HL-60/S4 treated with phorbol 12-myristate 13-acetate at 8.2 ng/mL for 4 days and 3 days (cell line): ENCODE data around the gene MLF1.

Experiments
- in situ Hi-C: fragments of 300-500 bp; cut with MboI; formaldehyde crosslinking; loops from 2 replicates; pipeline ENCODE4 v1.15.0; 2022; ENCODE audit warnings: low sequenced_read_pairs

Gene MLF1

DNA sequence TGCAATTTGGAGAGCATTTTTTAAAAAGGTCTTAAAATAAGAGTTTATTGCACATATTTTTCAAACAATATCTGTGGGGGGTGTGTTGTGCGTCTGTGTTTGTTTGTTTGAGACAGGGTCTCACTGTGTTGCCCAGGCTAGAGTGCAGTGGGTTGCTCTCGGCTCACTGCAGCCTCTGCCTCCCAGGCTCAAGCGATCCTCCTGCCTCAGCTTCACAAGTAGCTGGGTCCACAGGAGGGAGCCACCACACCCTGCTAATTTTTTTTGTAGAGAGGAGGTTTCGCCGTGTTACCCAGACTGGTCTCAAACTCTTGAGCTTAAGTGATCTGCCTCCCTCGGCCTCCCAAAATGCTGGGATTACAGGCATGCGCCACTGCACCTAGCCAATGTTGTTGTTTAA, 2.7 kb downstream of the MLF1 start:
- in situ Hi-C loops = no loop called here

DNA sequence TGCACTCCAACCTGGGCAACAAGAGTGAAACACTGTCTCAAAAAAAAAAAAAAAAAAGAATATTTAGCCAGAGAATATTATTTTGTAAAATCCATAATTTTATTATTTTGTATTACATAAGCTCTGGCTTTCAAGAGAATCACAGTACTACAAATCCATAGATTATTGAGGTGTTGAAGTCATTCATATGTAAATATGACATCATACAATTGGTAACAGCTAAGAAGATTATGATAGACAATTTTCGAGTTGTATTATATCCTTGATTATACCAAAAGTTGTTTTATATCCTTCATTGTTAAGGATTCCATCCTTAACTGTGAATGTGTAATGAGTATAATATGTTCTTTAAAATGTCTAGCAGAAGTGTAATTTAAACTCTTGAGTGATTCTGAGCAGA, 3.7 kb downstream of the MLF1 start:
- in situ Hi-C loops = no loop called here

DNA sequence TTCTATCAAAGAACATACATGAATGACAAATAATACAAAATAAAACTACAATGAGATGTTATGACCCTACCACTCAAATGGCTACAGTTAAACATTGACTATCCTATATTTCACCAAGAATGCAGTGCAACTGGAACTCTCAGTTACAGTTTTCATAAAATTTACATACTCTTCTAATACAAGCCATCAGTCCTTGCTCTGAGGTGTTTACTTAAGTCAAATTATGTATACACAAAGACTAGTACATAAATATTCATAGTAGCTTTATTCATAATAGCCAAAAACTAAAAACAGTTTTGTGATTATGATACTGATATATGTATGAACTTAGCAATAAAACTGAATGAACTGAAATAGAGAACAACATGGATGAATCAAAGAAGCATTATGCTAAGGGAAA, 19.2 kb downstream of the MLF1 start:
- in situ Hi-C loops = no loop called here

DNA sequence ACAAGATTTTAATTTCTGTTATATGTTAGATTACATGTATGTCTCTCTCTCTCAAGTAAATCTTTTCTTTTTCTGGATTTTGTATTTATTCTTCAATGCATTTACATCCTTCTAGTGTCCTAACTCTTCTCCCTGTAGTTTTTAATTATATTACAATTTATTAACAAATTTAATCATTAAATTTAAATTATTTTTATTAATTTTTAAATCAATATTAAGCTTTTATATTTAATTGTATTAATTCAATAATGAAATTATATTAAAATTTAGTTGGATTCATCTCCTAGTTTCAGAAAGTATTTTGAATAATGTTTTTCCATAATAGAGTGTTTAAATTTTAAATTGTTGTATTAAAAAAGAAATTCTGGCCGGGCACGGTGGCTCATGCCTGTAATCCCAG, 29.8 kb downstream of the MLF1 start:
- in situ Hi-C loops = no loop called here

DNA sequence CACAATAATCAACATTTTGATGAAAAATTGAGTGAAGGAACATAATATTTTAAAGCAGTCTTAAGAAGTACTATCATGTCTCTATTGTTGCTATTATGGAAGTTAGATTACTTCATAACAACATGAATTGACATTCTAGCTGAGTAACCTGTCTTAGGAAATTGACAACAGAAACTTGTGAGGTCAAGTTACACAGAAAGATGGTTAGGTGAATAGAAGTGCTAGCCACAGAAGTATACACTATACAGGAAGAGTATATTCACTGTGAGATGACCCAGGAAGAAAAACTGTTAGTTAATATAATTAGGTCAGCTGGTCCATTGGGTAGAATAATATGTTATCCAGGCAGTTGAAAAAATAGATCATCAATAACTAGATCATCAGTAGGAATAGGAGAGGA, 31.2 kb downstream of the MLF1 start:
- in situ Hi-C loops = no loop called here

DNA sequence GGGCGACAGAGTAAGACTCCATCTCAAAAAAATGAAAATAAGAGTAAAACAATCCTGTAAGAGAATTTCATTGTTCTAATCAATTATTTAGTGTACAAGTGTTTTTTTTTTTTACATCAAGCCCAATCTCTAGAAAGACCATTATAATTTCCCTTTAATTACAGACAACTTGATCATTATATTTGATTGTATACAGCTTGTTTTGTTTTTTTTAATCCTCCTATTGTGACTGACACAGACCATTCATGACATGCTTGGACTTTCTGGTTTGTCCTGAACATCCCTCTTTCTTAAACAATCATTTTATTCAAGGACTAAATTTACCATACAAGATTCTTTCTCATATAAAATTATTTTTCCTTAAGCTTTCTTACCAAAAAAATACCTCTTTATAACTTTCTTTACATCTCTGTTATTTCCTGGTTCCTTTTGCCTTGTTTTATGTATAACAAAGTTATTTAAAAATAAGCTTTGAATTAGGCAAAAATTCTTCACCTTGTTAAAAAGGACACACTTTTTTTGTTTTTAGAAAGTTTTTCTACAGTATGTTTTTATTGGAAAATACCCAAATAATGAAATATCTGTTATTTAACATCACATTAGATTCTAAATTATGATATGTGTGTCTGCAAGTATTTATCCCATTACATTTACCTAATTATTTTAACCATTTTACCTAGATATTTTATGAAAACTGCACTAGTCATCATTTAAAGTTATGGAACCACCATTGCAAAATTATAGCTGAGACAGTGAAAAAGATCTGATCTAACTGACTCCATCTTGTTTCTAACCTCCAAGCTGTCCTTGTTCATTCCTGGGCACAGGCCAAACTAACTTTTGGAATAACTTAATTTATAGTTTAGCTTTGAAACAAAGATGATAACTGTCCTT, 47.2 kb downstream of the MLF1 start:
- in situ Hi-C loops = no loop called here

DNA sequence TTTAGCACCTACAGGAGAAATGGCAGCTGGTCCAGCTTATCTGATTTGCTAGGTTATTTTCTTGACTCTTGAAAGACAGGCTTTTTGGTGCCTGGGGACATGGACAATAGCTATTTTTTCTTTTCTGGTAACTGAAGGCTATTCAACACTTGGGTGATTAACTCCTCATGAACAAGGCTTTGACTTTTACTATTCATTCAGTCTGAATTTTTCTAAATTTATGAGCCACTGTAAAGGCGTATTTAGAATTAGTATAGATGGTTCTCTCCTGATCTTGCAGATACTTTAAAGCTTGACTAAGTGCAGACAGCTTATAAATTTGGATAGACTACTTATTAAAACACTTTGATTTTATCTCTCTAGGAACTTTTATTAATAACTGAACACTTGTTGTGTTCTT, 54.9 kb downstream of the MLF1 start:
- in situ Hi-C loops = no loop called here

DNA sequence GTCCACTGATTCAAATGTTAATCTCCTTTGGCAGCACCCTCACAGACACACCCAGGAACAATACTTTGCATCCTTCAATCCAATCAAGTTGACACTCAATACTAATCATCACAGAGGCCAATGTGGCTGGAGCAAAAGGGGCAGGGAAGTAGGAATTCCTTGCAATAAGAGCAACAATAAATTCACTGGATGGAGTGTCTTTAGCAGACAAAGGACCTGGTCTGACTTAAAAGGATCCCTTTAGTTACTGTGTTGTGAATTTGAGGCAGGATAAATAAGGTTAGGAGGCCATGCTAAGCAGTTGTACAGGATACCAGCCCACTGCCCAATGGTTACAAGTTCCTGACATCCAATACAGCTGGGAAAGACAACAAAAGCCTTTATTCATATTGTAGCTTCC, 61.0 kb downstream of the MLF1 start:
- in situ Hi-C loops = no loop called here

DNA sequence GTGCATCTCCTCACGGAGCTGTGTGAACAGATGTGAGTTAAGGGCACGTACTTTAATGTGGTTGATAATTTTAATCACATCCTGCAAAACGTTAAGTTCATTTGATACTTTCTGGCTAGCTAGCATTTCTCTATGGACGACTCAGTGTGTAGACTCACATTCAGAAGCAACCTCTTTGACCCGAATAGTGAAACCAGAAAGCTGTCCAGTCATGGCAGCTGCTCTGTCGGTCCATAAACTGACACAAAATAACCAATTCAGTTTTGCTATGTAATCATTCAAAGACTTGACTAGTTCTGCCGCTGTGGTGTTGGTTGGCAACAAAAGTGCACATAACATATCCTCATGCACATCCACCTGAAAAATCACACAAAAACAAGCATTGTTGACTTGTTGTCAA, 69.7 kb downstream of the MLF1 start:
- in situ Hi-C loops = no loop called here

DNA sequence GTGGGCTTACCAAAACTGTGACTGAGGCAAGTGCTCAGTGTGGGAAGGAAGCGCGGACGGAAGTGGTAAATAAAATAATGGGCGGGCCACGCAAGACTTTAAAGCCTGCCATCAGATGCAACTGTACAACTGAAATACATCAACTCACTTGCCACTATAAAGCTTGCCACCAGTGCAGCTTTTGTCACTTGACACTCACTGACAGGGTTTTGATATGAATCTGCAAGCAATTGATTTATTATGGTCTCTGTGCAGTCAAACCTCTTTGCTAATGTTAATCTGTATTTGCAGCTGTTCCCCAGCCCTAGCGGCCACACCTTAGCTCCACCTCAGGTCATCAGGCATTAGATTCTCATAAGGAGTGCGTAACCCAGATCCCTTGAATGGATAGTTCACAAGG, 71.0 kb downstream of the MLF1 start:
- in situ Hi-C loops = no loop called here

DNA sequence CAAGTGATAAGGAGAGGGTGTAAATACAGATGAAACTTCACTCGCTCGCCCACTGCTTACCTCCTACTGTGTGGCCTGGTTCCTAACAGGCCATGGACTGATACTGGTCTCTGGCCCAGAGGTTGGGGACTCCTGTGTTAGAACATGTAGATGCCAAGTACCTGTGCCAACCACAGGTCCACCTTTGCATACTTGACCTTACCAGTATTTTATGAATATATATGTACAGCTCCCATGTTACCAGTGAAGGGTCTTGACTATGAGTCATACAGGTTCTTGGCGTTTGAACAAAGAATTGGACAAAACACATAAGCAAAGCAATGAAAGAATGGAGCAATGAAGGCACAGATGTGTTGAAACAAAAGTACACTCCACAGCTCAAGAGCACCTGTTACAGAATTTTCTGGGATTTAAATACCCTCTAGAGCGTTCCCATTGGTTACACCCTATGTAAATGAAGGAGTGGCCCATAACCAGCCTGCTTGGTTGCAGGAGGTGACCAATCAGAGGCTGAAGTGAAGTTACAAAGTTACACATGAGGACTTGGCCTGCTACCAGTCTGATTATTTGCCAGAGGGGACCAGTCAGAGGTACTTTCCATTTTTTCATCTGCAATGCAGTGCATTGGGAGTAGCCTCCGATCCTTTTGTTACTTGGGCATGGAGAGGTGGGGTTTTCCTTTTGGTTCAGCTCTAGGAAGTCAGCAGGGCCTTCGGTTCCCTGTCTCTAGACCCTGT, 71.6 kb downstream of the MLF1 start:
- in situ Hi-C loops = no loop called here

DNA sequence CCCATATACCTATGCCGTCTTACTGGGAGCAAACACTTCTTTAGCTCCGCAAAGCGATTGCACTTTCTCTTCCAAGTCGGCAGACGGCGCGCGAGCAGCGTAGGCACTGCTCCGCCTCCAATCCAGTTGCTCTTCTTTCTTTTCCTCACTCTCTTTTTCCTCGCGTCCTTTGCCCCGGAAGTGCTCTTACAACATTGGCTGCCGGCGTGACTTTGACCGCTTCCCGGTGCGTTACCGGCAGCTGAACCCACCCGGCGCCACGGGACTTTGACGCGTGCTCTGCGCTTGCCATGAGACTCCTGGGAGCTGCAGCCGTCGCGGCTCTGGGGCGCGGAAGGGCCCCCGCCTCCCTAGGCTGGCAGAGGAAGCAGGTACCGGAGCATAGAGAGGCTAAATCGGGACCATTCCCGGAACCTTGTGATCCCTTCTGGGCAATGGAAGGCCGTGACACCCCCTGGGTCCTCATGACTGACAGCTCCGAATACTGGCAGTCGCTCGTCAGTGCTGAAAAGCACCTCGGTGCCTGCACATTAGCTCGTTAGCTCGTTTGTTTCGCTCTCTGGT, 73.4 kb downstream of the MLF1 start, which contains the start of gene GFM1:
GFM1 (plus strand) TSS at position 183 of the 564 bp plus-strand sequence; CDS start at position 291, 108 bp downstream.
- in situ Hi-C loops = no loop called here

DNA sequence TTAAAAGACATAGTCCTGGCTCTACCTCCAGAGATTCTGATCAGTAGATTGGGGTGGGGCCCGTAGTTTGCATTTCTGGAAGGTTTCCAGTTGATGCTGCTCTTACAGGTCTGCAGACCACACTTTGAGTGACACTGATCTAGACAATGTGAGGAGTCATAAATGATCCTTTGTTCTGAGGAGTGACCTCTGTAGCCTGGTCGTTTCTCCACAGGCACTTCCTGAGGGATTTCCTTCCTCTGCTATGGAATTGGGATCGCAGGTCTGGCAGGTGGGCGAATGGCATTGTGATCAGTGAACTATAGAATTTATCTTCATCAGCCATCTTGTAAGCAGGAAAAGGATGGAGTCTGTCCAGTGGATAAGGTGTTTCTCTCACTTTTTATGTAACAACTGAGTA, 78.8 kb downstream of the MLF1 start:
- in situ Hi-C loops = no loop called here

DNA sequence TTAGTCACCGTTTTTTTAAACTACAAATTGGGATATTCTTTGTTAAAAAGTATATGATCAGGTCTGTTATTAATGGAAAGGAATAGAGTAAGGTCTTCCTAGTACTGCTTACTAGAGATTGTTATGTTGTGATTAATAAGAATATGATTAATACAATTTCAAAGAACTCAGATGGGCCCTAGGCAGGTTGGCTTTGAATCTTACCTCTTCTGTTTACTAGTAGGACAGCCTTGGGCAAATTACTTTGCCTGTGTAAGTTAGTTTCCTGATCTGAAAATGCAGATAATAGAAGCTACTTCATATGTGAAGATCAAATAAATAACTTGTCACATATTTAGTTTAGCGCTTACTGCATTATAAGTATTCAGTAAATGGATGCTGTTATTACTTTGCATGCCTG, 80.2 kb downstream of the MLF1 start:
- in situ Hi-C loops = no loop called here

DNA sequence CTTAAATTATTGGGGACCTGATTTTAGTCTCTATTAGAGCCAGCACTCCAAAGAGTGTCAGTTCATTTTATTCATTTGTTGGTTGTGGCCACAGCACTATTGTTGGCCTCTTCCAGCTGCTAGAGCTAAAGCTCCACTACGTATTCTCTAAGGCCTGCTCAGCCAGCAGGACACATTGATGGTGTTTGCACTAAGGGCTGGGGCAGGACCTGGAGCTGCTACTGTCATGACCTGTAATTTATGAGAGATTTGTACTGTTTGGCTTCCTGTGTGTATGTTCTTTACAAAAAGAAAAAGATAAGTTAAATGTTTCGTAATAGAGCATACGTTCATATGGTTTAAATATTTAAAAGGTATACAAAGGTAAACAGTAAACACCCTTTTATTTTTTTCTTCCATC, 81.5 kb downstream of the MLF1 start:
- in situ Hi-C loops = no loop called here
